ENCODE measurements around the gene PLPP3. TPM values are rescaled to one million over a fixed set of nuclear protein-coding genes. Genes with fewer than 3 reads are reported as not detected.

Gene PLPP3
- polyA plus RNA-seq, 1 of the 3 experiments (the other 2 are of a cell fraction), result 32.2 TPM

GRCh38 chr1:56576880-56577405 lies 2.4 kb downstream of the PLPP3 start:
- peak; percentile 54 for DNase-seq
- Histone ChIP-seq H3F3A (replicated peaks; ENCODE audit: insufficient read depth) (no peaks in the 10 kb centered on the region), H3K4me2 (peak overlapping the region; percentile 86), H2AFZ (ENCODE audit: low read depth) (no peak overlapping the region), H3K9ac (peak overlapping the region; percentile 75; the same call in 1 of the 2 replicates), H3K4me1 (ENCODE audit: control insufficient read depth in 1 of 2, insufficient read depth in 2 of 2, low read depth in 1 of 2, low read length in 1 of 2) (peaks cover 0 to 20% of the 10 kb centered on the region in 2 experiments; a peak in 2 of 4 replicates), H3K27ac (ENCODE audit: low read depth in 2 of 2, low read length in 1 of 2) (peak overlapping the region in 1 of 2 experiments; percentile 98; a peak in 2 of 4 replicates), H3K9me3 (no peaks in the 10 kb centered on the region), H3K36me3 (replicated peaks in 1 of 2; ENCODE audit: control insufficient read depth in 1 of 2, insufficient read depth in 2 of 2, low read length in 1 of 2) (peaks cover 0 to 11% of the 10 kb centered on the region in 2 experiments), H4K20me1 (ENCODE audit: insufficient read depth) (peaks cover 49% of the 10 kb centered on the region; the same call in 1 of the 2 replicates), H3K79me2 (ENCODE audit: insufficient read depth) (peaks cover 57% of the 10 kb centered on the region), H3K4me3 (ENCODE audit: low read depth in 2 of 2, low read length in 1 of 2) (peak overlapping the region; percentile 87 to 95), H3K27me3 (ENCODE audit: insufficient read depth) (no peaks in the 10 kb centered on the region), H3K9me2 (no peaks in the 10 kb centered on the region)
- POLR2A ChIA-PET, result interaction anchor here (0.6 to 1.3 kb wide), 5 partner anchors 214 to 936 kb away, joined by 3 to 4 read pairs (median 3); no protein-coding TSS in a partner anchor
- CTCF ChIA-PET, result interaction anchor here (0.6 to 3.4 kb wide), 26 partner anchors 15 to 1300 kb away, joined by 3 to 21 read pairs (median 4); no protein-coding TSS in a partner anchor
- TF ChIP-seq REST (IDR thresholded peaks at IDR 0.05; ENCODE audit: low read depth, low read length), result no peak
- TF ChIP-seq RCOR1 (IDR thresholded peaks at IDR 0.05; ENCODE audit: low read length), result no peak
- TF ChIP-seq RXRA (IDR thresholded peaks at IDR 0.05; ENCODE audit: borderline replicate concordance, low read depth), result no peak
- TF ChIP-seq EP300 (IDR thresholded peaks at IDR 0.05; ENCODE audit: borderline replicate concordance in 1 of 2, low read depth in 1 of 2, low read length in 1 of 2), result no peak
- no peak for TF ChIP-seq USF1 (IDR thresholded peaks at IDR 0.05; ENCODE audit: borderline replicate concordance, low read depth)
- peak; percentile 59 for TF ChIP-seq CTCF (IDR thresholded peaks at IDR 0.05)
- TF ChIP-seq ZBTB33 (IDR thresholded peaks at IDR 0.05; ENCODE audit: borderline replicate concordance, low read depth), result no peak
- no peak for TF ChIP-seq PBX3 (IDR thresholded peaks at IDR 0.05)
- no peak for TF ChIP-seq YY1 (IDR thresholded peaks at IDR 0.05; ENCODE audit: low read depth)
- no peak for TF ChIP-seq FOSL2 (IDR thresholded peaks at IDR 0.05; ENCODE audit: borderline replicate concordance, low read depth)
- TF ChIP-seq TAF1 (IDR thresholded peaks at IDR 0.05; ENCODE audit: borderline replicate concordance, low read depth, low read length), result no peak
- peak; percentile 34; the same call in 1 of the 2 replicates for TF ChIP-seq SMC3 (IDR thresholded peaks at IDR 0.05; ENCODE audit: low read depth, low read length)
- peak; percentile 64 for TF ChIP-seq RAD21 (IDR thresholded peaks at IDR 0.05; ENCODE audit: low read length)
- TF ChIP-seq TEAD4 (IDR thresholded peaks at IDR 0.05; ENCODE audit: borderline replicate concordance, insufficient read depth), result no peak
- WGBS (ENCODE audit: low lambda C conversion rate), result 26% methylated on average over 1 of the region's 1 CpG

All from SK-N-SH (cell line).